HepG2 (cell line): ENCODE measurements around the gene RNF8. TPM values are rescaled to one million over a fixed set of nuclear protein-coding genes. Genes with fewer than 3 reads are reported as not detected.

Experiments
- ATF3 ChIP-seq: sonication (generic); formaldehyde crosslinking; IDR thresholded peaks from 2 replicates; pipeline ENCODE4 v1.4.0; 2020; ENCODE audit warnings: missing genetic modification reagents
- HBP1 ChIP-seq: IDR thresholded peaks from 2 replicates; pipeline ENCODE4 v1.6.1; 2016; ENCODE audit warnings: low read depth, control low read depth
- KDM6A ChIP-seq: IDR thresholded peaks from 2 replicates; pipeline ENCODE4 v1.6.1; 2016; ENCODE audit warnings: low read depth
- PAXIP1 ChIP-seq: sonication (generic); formaldehyde crosslinking; conservative IDR thresholded peaks from 2 replicates; pipeline ENCODE4 v1.4.0; 2020; ENCODE audit warnings: mild to moderate bottlenecking, missing genetic modification reagents, moderate library complexity
- RBM22 ChIP-seq: fragments of 200-400 bp; formaldehyde crosslinking; optimal IDR thresholded peaks from 2 replicates; pipeline ENCODE3; 2017; ENCODE audit warnings: mild to moderate bottlenecking, low read length, moderate library complexity
- SATB2 ChIP-seq: sonication (generic); formaldehyde crosslinking; IDR thresholded peaks from 2 replicates; pipeline ENCODE4 v1.5.0; 2020; ENCODE audit warnings: missing genetic modification reagents
- SMAD9 ChIP-seq: sonication (generic); formaldehyde crosslinking; IDR thresholded peaks from 2 replicates; pipeline ENCODE4 v1.5.1; 2020; ENCODE audit warnings: mild to moderate bottlenecking, missing genetic modification reagents
- ZNF326 ChIP-seq: sonication (generic); formaldehyde crosslinking; IDR thresholded peaks from 2 replicates; pipeline ENCODE4 v1.4.0; 2020; ENCODE audit warnings: missing genetic modification reagents, borderline replicate concordance
- ZNF383 ChIP-seq: sonication (generic); formaldehyde crosslinking; IDR thresholded peaks from 2 replicates; pipeline ENCODE4 v1.4.0; 2020; ENCODE audit warnings: missing genetic modification reagents, mild to moderate bottlenecking, borderline replicate concordance
- ZNF512B ChIP-seq: sonication (generic); formaldehyde crosslinking; IDR thresholded peaks from 2 replicates; pipeline ENCODE4 v1.5.1; 2020; ENCODE audit warnings: missing genetic modification reagents, mild to moderate bottlenecking, borderline replicate concordance
- ZNF546 ChIP-seq: sonication (generic); formaldehyde crosslinking; conservative IDR thresholded peaks from 2 replicates; pipeline ENCODE4 v1.8.1; 2023; ENCODE audit warnings: mild to moderate bottlenecking, missing genetic modification reagents
- ZNF646 ChIP-seq: sonication (generic); formaldehyde crosslinking; IDR thresholded peaks from 2 replicates; pipeline ENCODE4 v1.9.0; 2021; ENCODE audit warnings: mild to moderate bottlenecking, missing genetic modification reagents
- ZNF7 ChIP-seq: IDR thresholded peaks from 2 replicates; pipeline ENCODE4 v1.6.1; 2016; ENCODE audit warnings: missing biosample characterization, missing genetic modification reagents
- polyA plus RNA-seq, 8 experiments: library from polyadenylated mRNA; depleted of rRNA in 3 of 8; stranded (reverse) in 7 of 8; unstranded in 1 of 8; fragments of >200 nt; fragmentation: Illumina TruSeq in 4 of 8; extraction: Trizol in 4 of 8; gene quantifications; 2 replicates each; pipeline versions ENCODE4 v1.2.1 to v1.2.3, GENCODE V29; 2011 to 2016; ENCODE audit warnings: low read depth in 4 of 8, missing spikeins in 1 of 8, mixed read lengths in 1 of 8; ENCODE audit not compliant: insufficient read depth in 1 of 8
- total RNA-seq, 5 experiments: library from RNA; depleted of rRNA; stranded (reverse); fragments of >200 nt; fragmentation: Illumina TruSeq; extraction: Trizol; gene quantifications; 2 replicates each; pipeline ENCODE4 v1.2.3, GENCODE V29; 2016; ENCODE audit warnings: low read depth in 1 of 5

Gene RNF8
- total and polyA plus RNA-seq, 2 of the 13 experiments (the other 11 are each of a cell fraction or from before 2014, with no cell fraction given): 21.8 to 47.6 TPM

- TF ChIP-seq ZNF383 (CRISPR knock-in tag): no peak
- TF ChIP-seq HBP1 (CRISPR knock-in tag): no peak
- no peak for TF ChIP-seq ZNF546 (CRISPR knock-in tag)
- TF ChIP-seq SATB2: no peak
- no peak for TF ChIP-seq RBM22
- no peak for TF ChIP-seq SMAD9 (CRISPR knock-in tag)
- TF ChIP-seq KDM6A (CRISPR knock-in tag): no peak
- TF ChIP-seq ZNF512B: peak; percentile 12; the same call in 1 of the 2 replicates
- no peak for TF ChIP-seq ZNF326 (CRISPR knock-in tag)
- no peak for TF ChIP-seq ZNF7 (CRISPR knock-in tag)
- no peak for TF ChIP-seq ATF3 (CRISPR knock-in tag)
- no peak for TF ChIP-seq ZNF646
- no peak for TF ChIP-seq PAXIP1
Observed at GRCh38 chr6:37324131-37325033, 29.4 kb upstream of the RNF8 start (continued).
